HG03108 (cell line): ENCODE results near the gene PIAS3.

ENCODE experiments used
- ATAC-seq: cut with Tn5 transposase; IDR thresholded peaks from one replicate; pipeline ENCODE4 v1.9.1; 2021; ENCODE audit warnings: moderate library complexity; ENCODE audit not compliant: unreplicated experiment

Gene PIAS3

DNA sequence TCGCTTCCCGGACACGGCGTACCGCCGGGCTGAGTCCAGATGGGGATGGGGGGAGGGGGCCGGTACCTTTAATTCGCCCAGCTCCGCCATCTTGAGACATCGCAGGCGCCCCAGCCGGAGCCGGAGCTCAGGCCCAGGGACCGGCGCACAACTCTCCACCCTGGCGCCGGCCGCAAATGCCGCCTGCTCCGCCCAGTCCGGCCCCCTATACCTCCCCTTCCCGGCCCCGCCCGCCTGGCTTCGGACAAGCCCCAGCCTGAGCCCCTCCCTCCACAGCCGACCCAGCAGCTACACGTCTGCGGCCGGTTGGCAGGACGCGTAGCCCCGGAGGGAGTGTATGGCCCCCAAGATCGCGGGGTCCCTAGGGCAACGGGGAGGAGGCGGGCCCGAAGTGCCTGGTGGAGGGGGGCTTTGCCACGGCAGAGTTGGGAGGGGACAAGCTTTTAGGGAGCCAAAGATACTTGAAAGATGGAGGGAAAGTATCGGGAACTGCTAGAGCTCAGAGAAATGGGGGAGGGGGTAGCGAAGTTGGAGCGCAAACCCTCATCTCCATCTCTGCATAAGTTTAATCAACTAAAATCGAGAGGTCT lies at the start of gene PIAS3:
PIAS3 (minus strand) TSS at position 181 of the 590 bp plus-strand sequence; CDS start at position 90, 91 bp downstream.
- ATAC-seq, result peak; percentile 85

DNA sequence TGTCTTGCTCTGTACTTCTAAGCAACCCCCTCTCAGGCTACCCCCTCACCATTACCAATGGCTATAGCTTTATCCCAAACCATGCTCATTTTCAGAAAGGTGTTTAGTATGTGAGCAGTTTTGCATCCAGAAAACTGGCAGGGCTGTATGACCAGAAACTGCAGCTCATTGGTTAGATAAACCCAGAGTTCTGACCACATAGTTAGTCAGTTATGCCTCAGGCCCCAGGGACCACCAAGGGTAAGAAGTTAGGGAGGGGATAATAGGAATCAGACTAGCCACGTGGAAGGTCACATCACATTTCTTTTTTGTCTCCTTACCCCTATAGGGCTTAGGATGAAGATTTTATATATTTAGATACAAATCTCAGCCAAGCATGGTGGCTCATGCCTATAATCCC lies 49.8 kb upstream of the PIAS3 start:
- ATAC-seq, result no peak

DNA sequence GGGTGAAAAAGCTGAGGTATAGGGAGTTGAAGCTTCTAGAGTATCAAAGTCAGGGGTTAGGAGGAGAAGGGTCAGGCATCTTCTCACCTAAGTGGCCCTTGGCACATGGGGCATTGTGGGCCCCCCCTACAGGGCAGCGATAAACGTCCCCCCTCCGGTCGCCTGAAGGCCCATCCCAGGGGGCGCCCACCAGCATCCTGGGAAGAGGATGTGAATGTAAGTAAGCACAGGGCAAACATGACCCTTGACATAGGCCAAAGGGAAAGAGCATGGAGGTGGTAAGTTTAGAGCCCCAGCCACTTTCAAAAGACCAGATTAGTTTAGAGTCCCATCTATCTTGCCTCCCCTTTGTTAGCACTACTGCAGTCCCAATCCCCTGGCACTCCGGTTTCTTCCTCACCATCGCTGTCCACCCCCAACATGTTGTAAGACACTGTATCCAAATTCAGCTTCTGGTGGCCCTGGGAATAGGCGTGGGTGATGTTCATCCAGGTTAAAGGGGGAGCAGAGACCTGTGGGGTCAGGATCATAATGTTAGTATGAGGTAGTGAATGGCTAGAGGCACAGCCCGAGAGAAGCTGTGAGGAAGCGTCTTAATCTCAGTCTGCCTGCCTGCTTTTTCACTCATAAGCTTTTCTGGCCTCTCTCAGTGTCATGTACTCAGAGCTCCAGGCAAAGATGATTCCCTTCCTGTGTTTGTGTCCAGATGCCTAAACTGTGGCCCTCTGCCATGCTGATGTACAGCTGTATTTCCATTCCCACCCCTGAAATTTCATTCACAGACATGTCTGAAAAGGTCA lies 48.3 kb upstream of the PIAS3 start:
- ATAC-seq, result no peak

DNA sequence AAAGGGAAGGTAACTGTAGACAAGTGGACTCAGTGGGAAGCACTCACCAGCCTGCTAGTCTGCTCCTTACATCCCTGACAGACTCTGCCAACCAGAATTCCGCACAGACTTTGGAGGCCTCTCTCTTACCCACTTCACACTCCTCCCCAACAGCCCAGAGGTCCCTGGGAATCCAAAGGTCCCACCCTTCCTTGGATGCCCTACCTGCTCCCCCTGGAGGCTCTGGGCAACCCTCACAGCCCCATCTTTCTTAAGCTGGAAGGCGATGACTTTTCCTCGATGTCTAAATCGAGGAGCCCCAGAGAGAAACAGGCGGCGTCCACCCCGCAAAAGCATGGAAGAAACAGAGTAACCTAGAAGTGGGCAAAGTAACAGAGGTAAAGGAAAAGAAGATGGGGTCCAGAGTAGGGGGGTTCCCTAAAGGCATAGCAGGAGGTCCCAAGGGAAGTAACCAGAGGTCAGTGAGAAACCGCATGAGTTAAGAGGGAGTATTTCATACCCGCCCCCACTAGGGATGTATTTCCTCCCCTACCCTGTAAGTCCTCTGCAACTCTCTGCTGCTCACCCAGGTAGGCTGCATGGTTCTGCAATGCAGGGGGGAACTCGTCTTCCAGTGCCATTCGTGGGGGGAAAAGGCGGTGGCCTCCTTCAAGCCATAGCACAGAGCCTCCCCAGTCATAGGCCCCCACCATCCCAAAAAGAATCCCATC lies 42.6 kb upstream of the PIAS3 start:
- ATAC-seq, result no peak

DNA sequence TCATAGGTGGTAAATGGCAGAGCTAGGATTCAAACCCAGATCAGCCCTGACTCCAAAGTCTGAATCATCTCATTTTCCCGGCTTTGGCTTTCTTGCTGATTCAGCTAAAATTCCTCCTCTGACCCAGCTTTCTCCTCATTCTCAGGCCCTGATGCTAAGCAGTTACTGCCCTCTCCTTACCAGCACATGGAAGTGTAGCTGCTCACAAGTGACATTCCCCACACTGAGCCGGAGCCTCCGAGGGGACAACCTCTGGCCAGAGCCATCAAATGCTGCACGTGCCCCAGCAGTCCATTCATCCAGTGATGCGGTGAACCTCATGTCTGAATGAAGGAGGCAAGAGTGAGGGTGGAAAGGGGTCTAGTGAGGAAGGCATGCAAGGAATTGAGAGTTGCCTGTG lies 39.9 kb upstream of the PIAS3 start:
- no peak for ATAC-seq

DNA sequence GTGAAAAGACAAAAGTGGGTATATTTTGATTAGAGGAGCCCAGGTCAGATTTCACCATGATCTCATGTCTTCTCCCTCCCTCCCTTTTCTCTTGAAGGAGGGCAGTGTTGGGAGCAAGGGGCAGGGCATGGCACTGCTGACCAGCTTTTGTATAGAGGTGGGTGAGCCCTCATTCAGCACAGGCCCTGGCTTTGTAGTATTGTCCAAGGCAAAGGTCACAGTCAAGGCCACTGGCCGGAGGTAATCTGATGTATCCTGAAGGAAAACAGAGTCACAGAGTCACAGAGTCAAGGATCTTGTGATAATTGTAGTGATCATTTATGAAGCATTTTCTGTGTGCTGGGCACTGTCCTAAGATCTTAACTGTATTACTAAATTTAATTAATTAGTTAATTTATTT lies 39.1 kb upstream of the PIAS3 start:
- no peak for ATAC-seq

DNA sequence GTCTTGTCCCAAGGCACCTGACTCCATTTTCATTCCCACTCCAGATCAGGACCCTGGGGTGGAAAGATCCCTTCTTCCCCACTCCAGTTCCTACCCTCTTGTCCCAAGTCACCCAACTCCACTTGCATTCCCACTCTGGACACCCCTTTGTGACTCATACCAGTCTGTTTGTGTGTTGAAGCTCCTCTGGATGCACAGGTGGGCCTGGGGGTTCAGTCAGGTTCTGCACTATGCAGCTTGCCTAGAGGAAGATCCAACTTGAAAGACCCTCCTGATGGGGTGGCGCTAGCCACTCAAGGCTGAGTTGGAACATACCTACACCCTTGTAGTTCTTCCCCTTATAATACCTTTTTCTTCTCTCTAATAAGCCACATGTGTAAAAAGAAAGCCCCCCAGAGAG lies 36.6 kb upstream of the PIAS3 start:
- ATAC-seq, result no peak

DNA sequence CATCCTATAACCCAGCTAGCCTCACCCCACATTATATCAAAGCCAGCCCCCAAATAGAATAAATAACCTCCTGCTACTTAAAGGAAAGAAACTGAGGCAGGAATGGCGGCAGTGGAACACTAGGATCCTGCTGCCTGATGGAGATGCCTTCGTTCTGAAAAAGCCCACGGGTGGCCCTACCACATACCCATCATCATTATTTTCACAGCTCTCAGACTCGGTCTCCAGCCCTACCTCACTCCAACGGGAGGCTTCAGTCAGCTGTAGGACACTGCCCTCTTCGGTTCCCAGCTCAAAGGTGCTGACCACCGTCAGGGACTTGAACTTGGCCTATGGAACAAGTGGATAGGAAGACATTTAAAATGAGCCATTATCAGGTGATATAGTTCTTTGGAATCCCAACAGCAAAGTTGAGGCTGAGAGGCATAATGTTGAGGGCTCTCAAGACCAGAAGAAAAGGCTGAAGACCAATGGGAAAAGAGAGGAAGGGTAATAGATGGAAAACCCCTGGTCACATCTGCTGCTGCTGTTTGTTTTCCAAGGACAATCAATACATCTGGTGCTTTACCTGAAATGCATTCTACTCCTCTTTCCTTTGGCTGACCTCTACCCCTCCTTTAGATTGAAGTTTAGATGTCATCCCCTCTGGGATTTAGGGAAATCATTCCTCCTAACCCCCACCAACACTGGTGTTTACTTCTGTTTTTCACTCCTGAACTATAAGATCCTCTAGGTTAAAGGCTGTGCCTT lies 34.6 kb upstream of the PIAS3 start:
- no peak for ATAC-seq

DNA sequence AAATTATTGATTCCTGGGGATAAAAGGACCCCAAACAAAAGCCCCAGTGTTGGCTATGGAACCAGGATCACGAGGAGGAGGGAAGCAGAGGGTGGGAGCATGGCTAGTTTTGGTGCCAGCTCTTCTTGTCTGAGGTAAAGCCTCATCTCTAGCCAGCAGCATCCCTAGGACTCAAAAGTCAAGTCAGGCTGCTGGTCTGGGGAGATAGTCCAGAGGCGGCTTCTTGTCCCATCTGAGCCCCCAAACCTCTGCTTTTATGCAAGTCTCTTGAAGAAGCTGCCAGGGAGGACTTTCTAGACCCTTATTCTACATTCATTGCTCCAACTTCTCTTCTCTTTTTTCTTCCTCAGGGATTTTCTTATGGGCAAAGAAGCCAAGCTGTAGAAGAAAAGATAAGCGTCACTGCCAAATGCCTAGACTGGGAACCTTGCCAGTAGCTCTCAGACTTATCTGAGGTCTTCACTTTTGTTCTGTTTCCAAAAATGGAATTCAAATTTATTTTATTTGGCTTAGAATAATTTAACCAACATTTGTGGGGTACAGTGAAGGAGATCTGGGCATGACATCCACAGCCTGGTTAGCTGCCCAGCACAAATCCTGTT lies 33.7 kb upstream of the PIAS3 start:
- ATAC-seq, result no peak

DNA sequence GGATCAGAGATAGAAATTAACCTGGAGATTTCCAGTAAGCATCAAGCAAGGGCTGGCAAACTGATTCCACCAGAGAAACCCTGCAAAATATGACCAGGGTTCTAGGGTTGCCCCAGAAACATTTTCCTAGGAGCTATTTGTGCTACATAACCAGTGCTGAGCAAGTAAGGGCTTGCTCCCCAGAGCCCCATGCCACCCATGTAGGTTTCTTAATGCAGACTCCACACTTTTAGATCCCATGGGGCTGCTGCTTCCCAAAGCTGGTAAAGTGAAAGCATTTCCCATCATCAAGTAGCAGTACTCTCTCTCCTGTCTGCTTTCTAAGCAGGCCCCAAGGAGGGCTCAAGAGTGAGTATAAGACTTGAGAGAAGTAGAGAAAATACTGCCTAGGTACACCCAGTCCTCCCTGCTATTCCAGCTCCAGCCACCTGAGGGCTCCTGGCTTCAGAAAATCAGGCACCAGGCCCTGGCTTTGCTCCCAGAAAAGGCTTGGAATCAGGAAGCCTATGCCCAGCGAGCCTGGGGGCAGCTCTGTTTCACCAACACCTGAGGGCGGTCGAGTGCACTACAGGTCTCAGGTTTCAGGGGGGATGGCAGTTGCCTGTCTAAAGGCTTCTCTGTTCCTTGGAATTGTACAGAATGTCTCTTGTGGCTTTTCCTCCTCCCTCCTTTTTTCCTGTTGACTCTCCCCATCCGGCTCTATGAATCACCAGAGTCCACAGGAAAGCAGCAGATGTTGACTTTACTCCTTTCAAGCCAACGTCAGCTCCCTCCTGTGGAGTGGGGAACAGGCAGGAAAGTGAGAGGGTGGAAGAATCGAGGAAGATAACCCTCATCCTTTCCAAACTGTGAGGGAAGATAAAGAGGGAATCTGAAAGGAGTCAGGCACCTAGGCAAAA lies 33.0 kb upstream of the PIAS3 start:
- ATAC-seq, result no peak

DNA sequence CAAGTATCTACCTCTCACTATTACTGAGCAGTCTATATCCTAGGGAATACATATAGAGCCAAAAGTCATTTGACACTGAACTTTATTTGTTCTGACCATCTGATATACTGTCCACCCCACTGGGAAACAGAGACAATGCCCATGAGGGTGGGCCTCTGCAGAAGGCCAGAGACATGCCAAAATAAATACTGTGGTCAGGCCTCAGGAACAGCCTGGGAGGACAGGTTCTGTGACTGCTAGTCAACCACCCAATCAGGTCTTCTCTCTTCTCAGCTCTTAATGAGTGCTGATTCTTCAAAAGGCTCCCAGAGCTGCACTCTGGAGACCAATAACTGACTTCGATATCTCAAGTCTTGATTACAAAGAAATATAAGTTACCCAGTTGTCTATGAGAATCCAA lies 32.3 kb upstream of the PIAS3 start:
- no peak for ATAC-seq

DNA sequence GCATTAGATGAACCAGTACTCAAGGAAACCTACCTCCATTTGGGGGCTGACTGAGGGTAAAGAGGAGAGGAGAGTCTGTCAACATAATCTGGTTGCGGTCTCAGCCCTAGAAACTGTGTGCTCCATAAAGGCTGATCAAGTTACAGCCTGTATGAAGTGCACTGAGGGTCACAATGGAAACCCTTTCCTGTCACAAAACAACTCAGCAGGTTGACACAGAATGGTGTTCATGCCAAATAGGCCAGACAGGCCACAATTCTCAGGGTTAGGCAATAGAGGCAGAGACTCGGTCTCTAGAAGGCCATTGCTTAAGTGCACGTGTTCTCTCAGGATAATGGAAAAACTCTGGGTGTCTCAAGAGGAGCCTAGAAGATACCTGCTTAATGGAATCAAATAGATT lies 30.8 kb upstream of the PIAS3 start:
- ATAC-seq, result no peak

DNA sequence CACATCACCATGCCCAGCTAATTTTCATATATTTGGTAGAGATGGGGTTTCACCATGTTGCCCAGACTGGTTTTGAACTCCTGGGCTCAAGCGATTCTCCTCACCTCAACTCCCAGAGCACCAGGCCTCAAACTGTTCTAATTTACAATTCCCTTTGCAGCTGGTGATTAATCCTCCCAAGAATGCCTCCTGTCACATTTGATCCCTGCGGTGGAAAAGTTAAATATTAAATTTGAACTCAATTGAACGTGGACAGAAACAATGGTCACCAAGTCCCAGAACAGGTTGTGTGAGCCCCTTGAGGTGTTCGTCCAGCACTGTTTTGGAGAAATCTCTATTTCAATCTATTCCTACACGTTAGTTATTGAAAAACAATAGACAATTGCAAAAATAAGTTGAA lies 28.8 kb upstream of the PIAS3 start:
- no peak for ATAC-seq

DNA sequence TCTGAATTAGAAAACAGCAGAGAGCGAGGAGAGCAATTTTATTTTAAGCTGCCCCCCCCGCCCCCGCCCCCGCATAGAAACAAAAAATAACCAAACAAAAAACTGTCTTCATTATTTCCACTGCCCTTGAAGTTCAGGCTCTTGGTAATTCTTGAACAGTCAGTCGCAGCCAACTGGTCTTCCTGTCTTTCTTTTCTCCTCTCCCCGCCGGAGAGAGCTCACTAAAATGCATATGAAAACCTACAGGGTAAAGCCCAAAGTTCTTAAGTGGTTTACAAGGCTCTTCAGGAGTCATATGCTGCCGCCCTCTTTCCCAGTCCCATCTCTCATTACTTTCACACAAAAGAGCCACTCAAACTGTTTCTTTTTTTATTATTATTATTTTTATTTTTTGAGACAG lies 27.9 kb upstream of the PIAS3 start:
- ATAC-seq, result no peak

DNA sequence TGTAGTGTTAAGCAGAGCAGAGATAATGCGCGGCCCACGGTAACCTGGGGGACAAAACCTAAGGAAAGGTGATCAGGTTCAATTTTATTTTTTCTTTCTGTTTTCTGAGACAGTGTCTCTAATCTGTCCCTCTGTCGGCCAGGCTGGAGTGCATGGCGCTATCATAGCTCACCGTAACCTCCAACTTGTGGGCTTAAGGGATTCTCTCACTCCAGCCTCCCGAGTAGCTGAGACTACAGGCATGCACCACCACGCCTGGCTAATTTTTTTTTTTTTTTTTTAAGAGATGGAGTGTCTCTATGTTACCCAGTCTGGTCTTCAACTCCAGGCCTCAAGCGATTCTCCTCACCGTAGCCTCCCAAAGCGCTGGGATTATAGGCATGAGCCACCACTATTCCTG lies 27.5 kb upstream of the PIAS3 start:
- ATAC-seq, result no peak

DNA sequence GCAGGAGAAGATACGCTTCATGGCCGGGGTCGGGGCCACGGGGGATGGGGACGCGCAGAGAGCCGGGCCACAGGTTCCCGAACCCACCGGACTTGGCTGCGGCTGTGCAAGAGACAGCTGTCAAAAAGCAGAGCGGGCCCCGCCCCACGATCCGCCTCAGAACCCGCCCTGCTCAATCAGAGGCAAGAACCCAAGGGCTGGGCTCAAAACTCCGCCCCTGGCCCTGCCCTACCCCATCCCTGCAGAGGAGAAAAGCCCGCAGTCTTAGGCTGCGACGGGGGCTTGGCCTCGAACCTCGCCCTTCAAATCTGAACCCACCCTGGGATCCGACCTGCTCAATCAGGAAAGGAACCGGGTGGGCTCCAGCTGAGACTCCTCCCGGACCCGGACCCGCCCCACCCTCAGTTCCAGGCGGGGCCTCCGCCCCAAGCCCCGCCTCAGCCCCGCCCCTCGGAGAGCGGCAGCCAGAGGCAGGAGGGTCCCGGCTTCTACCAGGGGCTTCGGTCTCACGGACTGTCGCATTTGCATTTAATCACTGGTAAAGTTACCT lies 26.9 kb upstream of the PIAS3 start, which contains the start of gene ANKRD35:
ANKRD35 (minus strand) TSS at position 129 of the 550 bp plus-strand sequence; CDS start at position 21, 108 bp downstream.
- ATAC-seq, result peak; percentile 98

DNA sequence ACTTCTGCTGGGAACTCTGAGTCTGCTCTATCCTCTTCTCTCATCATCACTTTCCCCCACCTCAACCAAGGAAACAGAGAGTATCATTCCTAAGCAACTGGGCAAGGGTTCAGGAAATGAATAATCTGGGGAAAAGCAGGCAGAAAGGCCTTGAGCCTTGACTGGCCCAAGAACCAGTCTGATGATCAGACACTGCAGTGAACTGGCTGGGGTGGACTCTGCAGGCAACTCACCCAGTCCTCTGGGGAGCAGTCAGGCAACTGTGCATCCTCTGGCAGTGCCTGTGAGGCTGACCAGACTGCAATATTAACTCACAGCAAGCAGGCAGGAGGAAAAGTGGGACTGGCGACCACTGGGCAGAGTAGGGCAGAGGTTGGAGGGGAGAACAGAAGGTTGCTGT lies 25.8 kb upstream of the PIAS3 start:
- no peak for ATAC-seq

DNA sequence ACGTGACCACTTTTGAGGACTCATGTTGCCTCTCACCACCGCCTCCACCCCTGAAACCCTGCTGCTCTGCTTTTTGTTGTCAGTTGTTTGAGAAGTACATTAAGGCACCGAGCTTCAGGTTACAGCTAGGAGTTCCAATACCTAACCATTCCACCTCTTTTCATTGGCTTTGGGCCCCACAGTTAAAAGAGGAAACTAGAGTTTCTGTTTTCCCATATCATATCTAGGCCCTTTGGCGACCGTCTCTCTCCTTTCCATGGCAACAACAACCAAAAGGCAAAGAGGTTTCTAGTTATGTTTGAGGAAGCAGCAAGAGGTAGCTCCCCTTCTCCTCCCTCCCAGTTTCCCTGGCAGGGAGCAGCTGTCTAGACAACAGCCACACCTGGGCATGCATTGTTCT lies 20.9 kb upstream of the PIAS3 start:
- no peak for ATAC-seq

DNA sequence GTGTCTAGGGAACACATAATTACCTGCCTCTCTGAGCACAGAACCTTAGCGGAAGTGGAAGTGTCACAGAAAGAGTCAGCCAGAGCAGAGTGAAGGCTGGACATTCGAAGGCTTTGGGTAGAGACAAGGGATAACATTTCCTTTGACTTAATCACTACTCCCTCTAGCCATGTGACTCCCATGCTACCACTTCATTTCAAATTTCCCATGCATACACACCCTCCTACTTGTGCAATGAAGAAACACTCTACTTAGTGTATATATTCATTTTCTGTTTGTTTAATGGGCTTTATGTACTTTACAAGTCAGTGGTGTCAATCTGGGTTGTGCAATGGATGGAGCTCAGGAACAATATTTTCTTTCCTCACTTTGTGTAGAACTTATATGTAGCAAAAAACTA lies 19.8 kb upstream of the PIAS3 start:
- no peak for ATAC-seq
